K562 (cell line): ENCODE results near the gene KCNH3. TPM values are rescaled to one million over a fixed set of nuclear protein-coding genes. Genes with fewer than 3 reads are reported as not detected.

Source experiments
- ATAC-seq: fragments of 200-7000 bp; cut with Tn5 transposase; 3 replicates; pipeline ENCODE4 v1.9.1; 2020; ENCODE audit warnings: moderate library complexity
- BruUV-seq: library from RNA; stranded (reverse); fragments of 400-500 nt; replicated peaks from 2 replicates; lab custom pipeline; 2021; lab: Mats Ljungman, UMichigan
- CTCF ChIA-PET: fragments of 300-600 bp; formaldehyde crosslinking; extraction: SDS; loops from one replicate; lab custom pipeline; 2021; ENCODE audit warnings: low intra/inter-chr PET ratio; lab: Yijun Ruan, JAX
- POLR2A ChIA-PET: fragments of 300-600, 350-650 bp; sonication (Branson Sonifier 250); formaldehyde crosslinking; extraction: SDS; loops from one replicate; lab custom pipeline; 2021; ENCODE audit warnings: antibody characterized with exemption, inconsistent platforms; lab: Yijun Ruan, JAX
- DNase-seq, 4 experiments: peaks; one replicate each; pipeline versions ENCODE4 v3.0.0 to v3.0.0-alpha.2; 2011 to 2018; ENCODE audit warnings: low spot score in 3 of 4, mixed read lengths in 3 of 4; ENCODE audit errors: extremely low read depth in 1 of 4
- FAIRE-seq: peaks from 2 replicates; lab custom pipeline; 2011; peaks lifted over from hg19 to GRCh38; lab: Jason Lieb, UNC
- H2AFZ ChIP-seq: 2 replicates; pipeline ENCODE4 v1.6.0; 2011; ENCODE audit warnings: low read depth, low read length, control low read depth, inconsistent platforms
- H3K27ac ChIP-seq: fragments of 200-600 bp; 3 replicates; pipeline ENCODE4 v1.8.0; 2011; ENCODE audit warnings: low read depth, mild to moderate bottlenecking, control low read depth, inconsistent platforms, low read length, moderate library complexity, mixed read lengths; ENCODE audit errors: extremely low read depth
- H3K27me3 ChIP-seq, 2 experiments: fragments of 300-600 bp in 1 of 2; 2 replicates in 1 of 2; 3 replicates in 1 of 2; pipeline versions ENCODE4 v1.6.0 to v1.8.0; 2011; ENCODE audit warnings: inconsistent platforms in 2 of 2, low read length in 2 of 2, mild to moderate bottlenecking in 1 of 2, mixed read lengths in 1 of 2, moderate library complexity in 1 of 2; ENCODE audit not compliant: control insufficient read depth in 2 of 2, insufficient read depth in 2 of 2
- H3K36me3 ChIP-seq: fragments of 300-600 bp; 3 replicates; pipeline ENCODE4 v1.8.0; 2011; ENCODE audit warnings: mild to moderate bottlenecking, low read length, inconsistent platforms; ENCODE audit not compliant: control insufficient read depth, insufficient read depth
- H3K4me1 ChIP-seq, 2 experiments: fragments of 200-600 bp in 1 of 2; replicated peaks in 1 of 2; 2 replicates in 1 of 2; 3 replicates in 1 of 2; pipeline versions ENCODE4 v1.5.1 to v1.8.0; 2011; ENCODE audit warnings: inconsistent platforms in 2 of 2, low read length in 2 of 2, mild to moderate bottlenecking in 1 of 2, mixed read lengths in 1 of 2, moderate library complexity in 1 of 2; ENCODE audit not compliant: control insufficient read depth in 2 of 2, insufficient read depth in 2 of 2
- H3K4me2 ChIP-seq: 2 replicates; pipeline ENCODE4 v1.6.1; 2011; ENCODE audit warnings: low read length, control low read depth, inconsistent platforms, mixed read lengths; ENCODE audit not compliant: insufficient read depth
- H3K4me3 ChIP-seq: fragments of 200-600 bp; sonication (generic), shearing (Covaris generic); 2 replicates; pipeline ENCODE4 v1.5.1; 2016; ENCODE audit warnings: control low read depth, inconsistent platforms
- H3K79me2 ChIP-seq: fragments of 200-600 bp; 3 replicates; pipeline ENCODE4 v1.8.0; 2011; ENCODE audit warnings: low read length, inconsistent platforms; ENCODE audit not compliant: control insufficient read depth, insufficient read depth
- H3K9ac ChIP-seq, 2 experiments: 2 replicates each; pipeline versions ENCODE4 v1.6.0 to v1.6.1; 2011; ENCODE audit warnings: low read depth in 2 of 2, low read length in 2 of 2, control low read depth in 1 of 2, inconsistent platforms in 1 of 2, mild to moderate bottlenecking in 1 of 2, mixed read lengths in 1 of 2; ENCODE audit not compliant: insufficient read depth in 1 of 2
- H3K9me1 ChIP-seq: one replicate; pipeline ENCODE4 v1.6.0; 2011; ENCODE audit warnings: inconsistent platforms, mild to moderate bottlenecking, low read length, moderate library complexity; ENCODE audit not compliant: control insufficient read depth, insufficient read depth
- H3K9me3 ChIP-seq: replicated peaks from 2 replicates; pipeline ENCODE4 v1.5.1; 2011; ENCODE audit warnings: low read depth, low read length, inconsistent platforms; ENCODE audit not compliant: control insufficient read depth, insufficient read depth
- H4K20me1 ChIP-seq: replicated peaks from 2 replicates; pipeline ENCODE4 v1.6.1; 2011; ENCODE audit warnings: low read length, inconsistent platforms, mixed read lengths; ENCODE audit not compliant: control insufficient read depth, insufficient read depth
- CREBBP ChIP-seq: IDR thresholded peaks from one replicate; pipeline ENCODE4 v1.6.1; 2012; ENCODE audit warnings: low read depth, mild to moderate bottlenecking, control low read depth, inconsistent platforms, low read length
- ESRRB ChIP-seq: fragments of 250-450 bp; sonication (Bioruptor Pico); IDR thresholded peaks from 2 replicates; pipeline ENCODE4 v1.5.0; 2020; ENCODE audit warnings: mild to moderate bottlenecking, moderate library complexity, borderline replicate concordance
- ETS2 ChIP-seq: IDR thresholded peaks from 2 replicates; pipeline ENCODE4 v1.6.1; 2016; ENCODE audit warnings: borderline replicate concordance, missing genetic modification characterization, mild to moderate bottlenecking, moderate library complexity, missing compliant biosample characterization; ENCODE audit not compliant: poor library complexity, severe bottlenecking
- FIP1L1 ChIP-seq: fragments of 200-400 bp; formaldehyde crosslinking; IDR thresholded peaks from 2 replicates; pipeline ENCODE4 v1.6.1; 2018; ENCODE audit warnings: mild to moderate bottlenecking, low read depth, low read length; ENCODE audit not compliant: poor library complexity, severe bottlenecking
- FOS ChIP-seq: IDR thresholded peaks from 3 replicates; pipeline ENCODE4 v1.6.1; 2011; ENCODE audit not compliant: insufficient read length; ENCODE audit errors: extremely low read depth
- HNRNPLL ChIP-seq: fragments of 200-400 bp; formaldehyde crosslinking; IDR thresholded peaks from 2 replicates; pipeline ENCODE4 v1.6.1; 2017; ENCODE audit warnings: low read length, low read depth, mild to moderate bottlenecking; ENCODE audit not compliant: poor library complexity, severe bottlenecking
- NR2F6 ChIP-seq: fragments of 450-650 bp; formaldehyde crosslinking; IDR thresholded peaks from 2 replicates; pipeline ENCODE4 v1.4.0; 2020; ENCODE audit warnings: mild to moderate bottlenecking
- RBM25 ChIP-seq: fragments of 200-400 bp; formaldehyde crosslinking; IDR thresholded peaks from 2 replicates; pipeline ENCODE4 v1.6.1; 2018; ENCODE audit warnings: low read length, low read depth, moderate library complexity; ENCODE audit not compliant: severe bottlenecking
- SIRT6 ChIP-seq: IDR thresholded peaks from one replicate; pipeline ENCODE4 v1.6.1; 2012; ENCODE audit warnings: low read depth, mild to moderate bottlenecking, control low read depth, inconsistent platforms, low read length, moderate library complexity
- SNIP1 ChIP-seq: fragments of 450-650 bp; IDR thresholded peaks from 2 replicates; pipeline ENCODE4 v1.7.1; 2017; ENCODE audit warnings: low read depth, mild to moderate bottlenecking
- ZBTB7A ChIP-seq: IDR thresholded peaks from 2 replicates; pipeline ENCODE4 v1.6.1; 2011; ENCODE audit warnings: low read depth, mild to moderate bottlenecking, low read length, moderate library complexity, borderline replicate concordance; ENCODE audit not compliant: control insufficient read depth
- ZFP91 ChIP-seq: sonication (generic); formaldehyde crosslinking; IDR thresholded peaks from 2 replicates; pipeline ENCODE4 v1.8.0; 2022; ENCODE audit warnings: mild to moderate bottlenecking, missing genetic modification reagents
- ZNF263 ChIP-seq: sonication (generic); formaldehyde crosslinking; IDR thresholded peaks from 2 replicates; pipeline ENCODE4 v1.8.0; 2022; ENCODE audit warnings: mild to moderate bottlenecking, missing genetic modification reagents, borderline replicate concordance
- ZNF398 ChIP-seq: fragments of 250-450 bp; sonication (Bioruptor Pico); IDR thresholded peaks from 2 replicates; pipeline ENCODE4 v1.8.0; 2021; ENCODE audit warnings: moderate library complexity, mild to moderate bottlenecking, inconsistent platforms
- ZZZ3 ChIP-seq: fragments of 450-650 bp; IDR thresholded peaks from 2 replicates; pipeline ENCODE4 v1.6.1; 2016; ENCODE audit warnings: antibody characterized with exemption, mild to moderate bottlenecking, moderate library complexity
- WGBS: fragments of 100-300 bp; shearing (Covaris generic); methylation state at CpG from one replicate; pipeline ENCODE4 v1.1.6; 2016; ENCODE audit warnings: low coverage, mixed read lengths; ENCODE audit not compliant: insufficient coverage; ENCODE audit errors: missing lambda C conversion rate; 5-methylcytosine and 5-hydroxymethylcytosine counted together
- in situ Hi-C: fragments of 300-500 bp; cut with MboI; formaldehyde crosslinking; loops from 4 replicates; pipeline ENCODE4 v1.15.0; 2018; ENCODE audit warnings: inconsistent platforms, mixed read lengths
- intact Hi-C: fragments of 100-400 bp; cut with micrococcal nuclease; formaldehyde crosslinking; loops from 2 replicates; pipeline ENCODE4 v1.14.2; 2022
- polyA plus RNA-seq, 8 experiments: library from polyadenylated mRNA; depleted of rRNA in 4 of 8; stranded (reverse) in 5 of 8; unstranded in 3 of 8; fragments of >200 nt; fragmentation: Nextera tagmentation in 2 of 8; fragmentation: Illumina TruSeq in 1 of 8; extraction: Ambion mirVana in 2 of 8; extraction: Trizol in 1 of 8; gene quantifications; 2 replicates each; pipeline versions ENCODE4 v1.2.1 to v1.2.3, GENCODE V29; 2011 to 2014; ENCODE audit warnings: inconsistent platforms in 1 of 8, missing spikeins in 1 of 8
- total RNA-seq, 7 experiments: library from RNA; depleted of rRNA in 6 of 7; stranded (reverse); fragments of >200 nt in 6 of 7; fragmentation: Illumina TruSeq in 2 of 7; extraction: Trizol in 2 of 7; gene quantifications; 2 replicates each; pipeline versions ENCODE4 v1.2.1 to v1.2.3, GENCODE V29; 2011 to 2021; ENCODE audit warnings: low replicate concordance in 1 of 7

The KCNH3 gene
- total and polyA plus RNA-seq, 9 of the 15 experiments (the other 6 are each of a cell fraction or from before 2014, with no cell fraction given) = 0.01 to 0.09 TPM; not detected in 7

GRCh38 chr12:49565406-49566265 lies 26.8 kb downstream of the KCNH3 start:
- Histone ChIP-seq H3K9me3 (no peaks in the 10 kb centered on the region), H3K4me1 (peaks cover 5 to 8% of the 10 kb centered on the region in 2 experiments; a peak in 3 of 5 replicates), H3K9me1 (no peaks in the 10 kb centered on the region), H3K4me2 (no peak overlapping the region), H3K36me3 (peaks cover 59% of the 10 kb centered on the region; the same call in 2 of the 3 replicates), H3K4me3 (no peak overlapping the region), H3K9ac (0 out of 4 replicates have a peak overlapping the region, but pooled peaks of 1 of the 2 experiments have one; percentile 33), H4K20me1 (no peaks in the 10 kb centered on the region), H3K27ac (no peak overlapping the region)
- CTCF ChIA-PET = no interaction called here
- intact Hi-C loops = no loop called here
- ATAC-seq (no peak), FAIRE-seq (no peak), DNase-seq (no peak)
- POLR2A ChIA-PET = interaction anchor here (2.4 kb wide), 1 partner anchor 11 kb away, joined by 12 read pairs; no protein-coding TSS in a partner anchor
- no TSS peak for BruUV-seq
- WGBS = 93% methylated on average over 8 of the region's 12 CpGs
- in situ Hi-C loops = no loop called here
- no peak for TF ChIP-seq ZNF398 (CRISPR knock-in tag)
- no peak for TF ChIP-seq ZFP91 (CRISPR knock-in tag)
- no peak for TF ChIP-seq FOS
- no peak for TF ChIP-seq SIRT6
- no peak for TF ChIP-seq CREBBP
- TF ChIP-seq ZZZ3 = no peak
- TF ChIP-seq HNRNPLL = no peak
- no peak for TF ChIP-seq ZNF263 (CRISPR knock-in tag)
- TF ChIP-seq FIP1L1 = no peak
- TF ChIP-seq ESRRB (CRISPR knock-in tag) = no peak
- no peak for TF ChIP-seq ETS2 (tag)
- TF ChIP-seq SNIP1 = no peak
- no peak for TF ChIP-seq NR2F6 (CRISPR knock-in tag)
- no peak for TF ChIP-seq ZBTB7A
- no peak for TF ChIP-seq RBM25
- TF ChIP-seq, all 486 proteins: peak for 0
- Histone ChIP-seq H3K27me3 (no peaks in the 10 kb centered on the region), H2AFZ (no peak overlapping the region), H3K79me2 (peaks cover 43% of the 10 kb centered on the region)
